DOHH2 (cell line): ENCODE results near the gene PRKCE.

Experiments used
- H3F3A ChIP-seq: fragments of 200-600 bp; sonication (generic), shearing (Covaris generic); 2 replicates; pipeline ENCODE4 v1.6.0; 2016; ENCODE audit warnings: antibody characterized with exemption, mild to moderate bottlenecking; ENCODE audit not compliant: control insufficient read depth, insufficient read depth
- H3K27ac ChIP-seq: fragments of 200-600 bp; sonication (generic); 2 replicates; pipeline ENCODE4 v1.5.1; 2014; ENCODE audit warnings: low read depth, mild to moderate bottlenecking, low read length, moderate library complexity
- H3K27me3 ChIP-seq: fragments of 200-600 bp; sonication (generic); 2 replicates; pipeline ENCODE4 v1.6.1; 2014; ENCODE audit warnings: mild to moderate bottlenecking, low read length, mixed read lengths; ENCODE audit not compliant: control insufficient read depth
- H3K36me3 ChIP-seq: fragments of 200-600 bp; sonication (generic); 2 replicates; pipeline ENCODE4 v1.6.1; 2014; ENCODE audit warnings: mild to moderate bottlenecking, low read length, moderate library complexity, mixed read lengths; ENCODE audit not compliant: control insufficient read depth
- H3K4me1 ChIP-seq: fragments of 200-600 bp; sonication (generic); 2 replicates; pipeline ENCODE4 v1.6.1; 2014; ENCODE audit warnings: mild to moderate bottlenecking, low read length, mixed read lengths; ENCODE audit not compliant: control insufficient read depth
- H3K4me2 ChIP-seq: fragments of 200-600 bp; sonication (generic); 2 replicates; pipeline ENCODE4 v1.6.0; 2014; ENCODE audit warnings: mild to moderate bottlenecking, low read length, moderate library complexity
- H3K4me3 ChIP-seq: fragments of 200-600 bp; sonication (generic); 2 replicates; pipeline ENCODE4 v1.5.1; 2014; ENCODE audit warnings: mild to moderate bottlenecking, low read length, mixed read lengths
- H3K79me2 ChIP-seq: fragments of 200-600 bp; sonication (generic); 2 replicates; pipeline ENCODE4 v1.6.1; 2014; ENCODE audit warnings: mild to moderate bottlenecking, low read length, mixed read lengths; ENCODE audit not compliant: control insufficient read depth
- H3K9me2 ChIP-seq: fragments of 200-600 bp; sonication (generic); replicated peaks from 2 replicates; pipeline ENCODE4 v1.6.1; 2014; ENCODE audit warnings: mild to moderate bottlenecking, low read length, mixed read lengths; ENCODE audit not compliant: control insufficient read depth
- H3K9me3 ChIP-seq: fragments of 200-600 bp; sonication (generic); 2 replicates; pipeline ENCODE4 v1.6.1; 2014; ENCODE audit warnings: antibody characterized with exemption, low read length, mixed read lengths; ENCODE audit not compliant: control insufficient read depth, insufficient read depth
- H4K20me1 ChIP-seq: fragments of 200-600 bp; sonication (generic); 2 replicates; pipeline ENCODE4 v1.6.0; 2014; ENCODE audit warnings: low read depth, mild to moderate bottlenecking, antibody characterized with exemption, low read length, moderate library complexity; ENCODE audit not compliant: control insufficient read depth, insufficient read depth
- CTCF ChIP-seq: fragments of 200-600 bp; sonication (generic); IDR thresholded peaks from one replicate; pipeline ENCODE4 v1.5.1; 2014; ENCODE audit warnings: antibody characterized with exemption, mild to moderate bottlenecking, low read depth, low read length; ENCODE audit not compliant: poor library complexity, severe bottlenecking
- EZH2phosphoT487 ChIP-seq: fragments of 200-600 bp; sonication (generic); IDR thresholded peaks from 2 replicates; pipeline ENCODE4 v1.6.1; 2017; ENCODE audit warnings: borderline replicate concordance, mild to moderate bottlenecking, antibody characterized with exemption, low read length, moderate library complexity, mixed read lengths

Gene PRKCE

DNA sequence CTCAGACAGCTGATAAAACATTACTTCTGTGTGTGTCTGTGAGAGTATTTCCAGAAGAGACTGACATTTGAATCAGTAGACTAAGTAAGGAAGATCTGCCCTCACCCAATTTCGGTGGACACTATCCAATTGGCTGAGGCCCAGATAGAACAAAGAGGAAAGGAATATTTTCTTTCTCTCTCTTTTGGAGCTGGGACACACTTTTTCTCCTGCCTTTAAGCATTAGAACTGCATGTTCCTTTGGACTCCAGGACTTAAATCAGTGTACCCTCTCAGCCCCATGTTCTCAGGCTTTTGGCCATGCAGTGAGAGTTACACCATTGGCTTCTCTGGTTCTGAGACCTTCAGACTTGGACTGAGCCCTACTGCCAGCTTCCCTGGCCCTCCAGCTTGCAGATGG lies 37.1 kb upstream of the PRKCE start:
- Histone ChIP-seq H3K9me3 (no peaks in the 10 kb centered on the region), H3K27ac (no peak overlapping the region), H3K79me2 (peaks cover 12% of the 10 kb centered on the region), H3K9me2 (no peaks in the 10 kb centered on the region), H3F3A (peaks cover 7% of the 10 kb centered on the region), H3K4me2 (no peak overlapping the region), H3K4me1 (peaks cover 23% of the 10 kb centered on the region), H3K4me3 (no peak overlapping the region), H3K27me3 (no peaks in the 10 kb centered on the region), H3K36me3 (no peaks in the 10 kb centered on the region), H4K20me1 (no peaks in the 10 kb centered on the region)
- TF ChIP-seq CTCF: no peak
- no peak for TF ChIP-seq EZH2phosphoT487

DNA sequence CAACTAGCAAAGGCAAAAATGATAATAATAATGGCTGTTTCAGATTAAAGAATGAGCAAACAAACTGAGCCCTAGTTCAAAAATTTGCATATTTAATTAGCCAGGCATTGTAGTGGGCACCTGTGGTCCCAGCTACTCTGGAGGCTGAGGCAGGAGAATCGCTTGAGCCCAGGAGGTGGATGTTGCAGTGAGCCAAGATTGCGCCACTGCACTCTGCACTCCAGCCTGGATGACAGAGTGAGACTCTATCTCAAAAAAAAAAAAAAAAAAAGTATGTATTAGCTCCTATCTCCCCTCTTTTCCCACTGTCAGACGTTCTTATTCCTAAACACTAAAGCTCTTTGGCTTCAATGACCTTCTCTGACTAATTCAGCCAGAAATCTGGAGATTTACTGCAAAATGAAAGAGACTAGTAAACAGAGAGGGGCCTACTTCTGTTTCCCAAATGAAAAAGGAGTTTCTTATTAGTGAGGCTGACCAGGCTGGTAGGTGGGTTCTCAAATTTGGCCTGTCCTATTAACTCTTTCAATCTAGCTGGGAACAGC lies 36.5 kb upstream of the PRKCE start:
- H3K36me3 ChIP-seq: no peaks in the 10 kb centered on the region
- no peaks in the 10 kb centered on the region for H3K9me2 ChIP-seq
- H3K27me3 ChIP-seq: peaks cover 3% of the 10 kb centered on the region; the same call in 1 of the 2 replicates
- H3K4me3 ChIP-seq: no peak overlapping the region
- H3K4me1 ChIP-seq: peaks cover 17% of the 10 kb centered on the region
- no peak for TF ChIP-seq EZH2phosphoT487
- no peak for TF ChIP-seq CTCF
- H3F3A ChIP-seq: peaks cover 7% of the 10 kb centered on the region
- no peak overlapping the region for H3K4me2 ChIP-seq
- H3K79me2 ChIP-seq: peaks cover 6% of the 10 kb centered on the region
- H3K9me3 ChIP-seq: no peaks in the 10 kb centered on the region
- no peak overlapping the region for H3K27ac ChIP-seq
- H4K20me1 ChIP-seq: no peaks in the 10 kb centered on the region

DNA sequence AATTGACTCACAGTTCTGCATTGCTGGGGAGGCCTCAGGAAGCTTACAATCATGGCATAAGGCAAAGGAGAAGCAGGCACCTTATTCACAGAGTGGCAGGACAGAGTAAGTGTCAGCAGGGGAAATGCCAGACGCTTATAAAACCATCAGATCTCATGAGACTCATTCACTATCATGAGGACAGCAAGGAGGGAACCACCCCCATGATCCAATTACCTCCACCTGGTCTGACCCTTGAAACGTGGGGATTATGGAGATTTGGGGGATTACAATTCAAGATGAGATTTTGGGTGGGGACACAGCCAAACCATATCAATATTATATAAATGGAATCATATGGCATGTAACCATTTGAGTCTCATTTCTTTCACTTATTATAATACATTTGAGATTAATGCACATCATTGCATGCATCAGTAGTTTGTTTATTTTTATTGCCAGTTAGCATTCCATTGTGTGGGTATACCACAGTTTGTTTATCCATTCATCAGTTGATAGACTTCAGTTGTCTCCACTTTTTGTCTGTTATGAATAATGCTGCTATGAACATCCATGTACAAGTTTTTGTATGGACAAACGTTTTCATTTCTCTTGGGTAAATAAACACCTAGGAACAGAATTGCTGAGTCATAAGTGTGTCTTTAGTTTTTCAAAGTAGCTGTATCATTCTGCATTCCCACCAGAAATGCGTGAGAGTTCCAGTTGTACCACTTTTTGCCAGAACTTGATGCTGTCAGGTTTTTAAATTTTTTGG lies 34.6 kb upstream of the PRKCE start:
- Histone ChIP-seq H3K79me2 (no peaks in the 10 kb centered on the region), H3K27me3 (peaks cover 3% of the 10 kb centered on the region; the same call in 1 of the 2 replicates), H3K4me1 (peaks cover 7% of the 10 kb centered on the region), H3K4me3 (no peak overlapping the region), H3F3A (peaks cover 1% of the 10 kb centered on the region), H3K36me3 (no peaks in the 10 kb centered on the region), H3K9me3 (no peaks in the 10 kb centered on the region), H4K20me1 (no peaks in the 10 kb centered on the region), H3K27ac (no peak overlapping the region), H3K4me2 (no peak overlapping the region), H3K9me2 (no peaks in the 10 kb centered on the region)
- TF ChIP-seq CTCF (no peak), EZH2phosphoT487 (no peak)
